ENCODE data around the gene ARHGAP21. TPM values are rescaled to one million over a fixed set of nuclear protein-coding genes. Genes with fewer than 3 reads are reported as not detected.

The ARHGAP21 gene
- total RNA-seq, 1 experiment from 2014 or later, result 45.8 TPM

GRCh38 chr10:24575481-24576002, 148.1 kb downstream of the ARHGAP21 start:
- intact Hi-C loops (cut with micrococcal nuclease; ENCODE audit: unreplicated experiment) (no loop called here), in situ Hi-C loops (cut with HindIII; ENCODE audit: low pct_unique_long_range_greater_than_20kb, low sequenced_read_pairs) (no loop called here)
- no peak overlapping the region for H3K27ac ChIP-seq (ENCODE audit: low read length)
- H3K9me3 ChIP-seq (ENCODE audit: control insufficient read depth, insufficient read depth, low read depth, low read length), result no peaks in the 10 kb centered on the region
- ATAC-seq (no peak), DNase-seq (ENCODE audit: low read depth, low spot score) (no peak)
- TF ChIP-seq SIN3A (IDR thresholded peaks at IDR 0.05; ENCODE audit: borderline replicate concordance, insufficient read depth, low read depth, low read length) (no peak), CTCF (IDR thresholded peaks at IDR 0.05) (no peak), TCF7L2 (IDR thresholded peaks at IDR 0.05; ENCODE audit: low read depth, low read length) (no peak), REST (IDR thresholded peaks at IDR 0.05; ENCODE audit: insufficient read depth in 1 of 2, low read depth in 2 of 2, low read length in 1 of 2) (no peak), POLR2AphosphoS5 (IDR thresholded peaks at IDR 0.05; ENCODE audit: low read depth, low read length) (no peak)
- H3K27me3 ChIP-seq (ENCODE audit: control insufficient read depth, insufficient read depth, low read length), result no peaks in the 10 kb centered on the region
- no peaks in the 10 kb centered on the region for H3K4me1 ChIP-seq (ENCODE audit: control insufficient read depth, insufficient read depth, low read length)
- H3K4me3 ChIP-seq (ENCODE audit: low read depth in 2 of 2, low read length in 2 of 2), result no peak overlapping the region
- no peaks in the 10 kb centered on the region for H3K36me3 ChIP-seq (ENCODE audit: control insufficient read depth, insufficient read depth, low read length)
- BruUV-seq (replicated peaks), result no TSS peak
- ChIA-PET POLR2A (no interaction called here), CTCF (interaction anchor here (0.6 kb wide), 1 partner anchor 42 kb away, joined by 3 read pairs; no protein-coding TSS in a partner anchor)

- Histone ChIP-seq H3K27me3 (ENCODE audit: control insufficient read depth, insufficient read depth, low read length) (no peaks in the 10 kb centered on the region), H3K9me3 (ENCODE audit: control insufficient read depth, insufficient read depth, low read depth, low read length) (no peaks in the 10 kb centered on the region), H3K4me1 (ENCODE audit: control insufficient read depth, insufficient read depth, low read length) (no peaks in the 10 kb centered on the region), H3K4me3 (ENCODE audit: low read depth in 2 of 2, low read length in 2 of 2) (no peak overlapping the region), H3K27ac (ENCODE audit: low read length) (no peak overlapping the region), H3K36me3 (ENCODE audit: control insufficient read depth, insufficient read depth, low read length) (no peaks in the 10 kb centered on the region)
- no peak for TF ChIP-seq POLR2AphosphoS5 (IDR thresholded peaks at IDR 0.05; ENCODE audit: low read depth, low read length)
- in situ Hi-C loops (cut with HindIII; ENCODE audit: low pct_unique_long_range_greater_than_20kb, low sequenced_read_pairs) (no loop called here), intact Hi-C loops (cut with micrococcal nuclease; ENCODE audit: unreplicated experiment) (no loop called here)
- no TSS peak for BruUV-seq (replicated peaks)
- ATAC-seq (no peak), DNase-seq (ENCODE audit: low read depth, low spot score) (no peak)
- POLR2A ChIA-PET, result no interaction called here
- CTCF ChIA-PET, result no interaction called here
Observed at GRCh38 chr10:24574578-24575155, 149.0 kb downstream of the ARHGAP21 start.

- no peak overlapping the region for H3K4me3 ChIP-seq (ENCODE audit: low read depth in 2 of 2, low read length in 2 of 2)
- in situ Hi-C loops (cut with HindIII; ENCODE audit: low pct_unique_long_range_greater_than_20kb, low sequenced_read_pairs), result no loop called here
Observed at GRCh38 chr10:24574161-24574560, 149.5 kb downstream of the ARHGAP21 start.

More at GRCh38 chr10:24574161-24574560, 149.5 kb downstream of the ARHGAP21 start:
- 0 out of 2 replicates have a peak, but pooled peaks have one; percentile 53 for ATAC-seq
- BruUV-seq (replicated peaks), result no TSS peak
- Histone ChIP-seq H3K36me3 (ENCODE audit: control insufficient read depth, insufficient read depth, low read length) (no peaks in the 10 kb centered on the region), H3K27ac (ENCODE audit: low read length) (no peak overlapping the region), H3K4me1 (ENCODE audit: control insufficient read depth, insufficient read depth, low read length) (no peaks in the 10 kb centered on the region), H3K9me3 (ENCODE audit: control insufficient read depth, insufficient read depth, low read depth, low read length) (no peaks in the 10 kb centered on the region), H3K27me3 (ENCODE audit: control insufficient read depth, insufficient read depth, low read length) (no peaks in the 10 kb centered on the region)
- ChIA-PET POLR2A (no interaction called here), CTCF (no interaction called here)
- no peak for TF ChIP-seq CTCF (IDR thresholded peaks at IDR 0.05)
- TF ChIP-seq REST (IDR thresholded peaks at IDR 0.05; ENCODE audit: insufficient read depth in 1 of 2, low read depth in 2 of 2, low read length in 1 of 2), result no peak
- no peak for TF ChIP-seq SIN3A (IDR thresholded peaks at IDR 0.05; ENCODE audit: borderline replicate concordance, insufficient read depth, low read depth, low read length)
- TF ChIP-seq POLR2AphosphoS5 (IDR thresholded peaks at IDR 0.05; ENCODE audit: low read depth, low read length), result no peak
- no peak for TF ChIP-seq TCF7L2 (IDR thresholded peaks at IDR 0.05; ENCODE audit: low read depth, low read length)
- no peak for DNase-seq (ENCODE audit: low read depth, low spot score)
- intact Hi-C loops (cut with micrococcal nuclease; ENCODE audit: unreplicated experiment), result no loop called here
